GM12878 (cell line): ENCODE data around the gene CLIC6. TPM values are rescaled to one million over a fixed set of nuclear protein-coding genes. Genes with fewer than 3 reads are reported as not detected.

Experiments
- ATAC-seq: fragments of 200-7000 bp; cut with Tn5 transposase; 3 replicates; pipeline ENCODE4 v1.9.1; 2020; ENCODE audit warnings: mild to moderate bottlenecking, moderate library complexity
- BruUV-seq: library from RNA; stranded (reverse); fragments of 400-500 nt; replicated peaks from 2 replicates; lab custom pipeline; 2021; lab: Mats Ljungman, UMichigan
- CTCF ChIA-PET: fragments of 300-600 bp; sonication (Branson Sonifier 250); formaldehyde crosslinking; extraction: SDS; loops from one replicate; lab custom pipeline; 2021; ENCODE audit warnings: inconsistent platforms; lab: Yijun Ruan, JAX
- POLR2A ChIA-PET: fragments of 350-600 bp; formaldehyde crosslinking; extraction: SDS; loops from one replicate; lab custom pipeline; 2021; ENCODE audit warnings: inconsistent platforms; lab: Charles Lee
- RAD21 ChIA-PET: fragments of 300-600 bp; sonication (Branson Sonifier 250); formaldehyde crosslinking; loops from one replicate; lab custom pipeline; 2023; ENCODE audit warnings: antibody characterized with exemption; ENCODE audit not compliant: unreplicated experiment; lab: Charles Lee
- SMC1A ChIA-PET: fragments of 300-600 bp; sonication (Branson Sonifier 250); formaldehyde crosslinking; loops from one replicate; lab custom pipeline; 2023; ENCODE audit not compliant: unreplicated experiment, uncharacterized antibody; lab: Charles Lee
- DNase-seq: peaks from one replicate; pipeline ENCODE4 v3.0.0-alpha.2; 2011; ENCODE audit warnings: low read depth, low spot score
- FAIRE-seq: peaks from 3 replicates; lab custom pipeline; 2011; peaks lifted over from hg19 to GRCh38; lab: Jason Lieb, UNC
- H2AFZ ChIP-seq: 2 replicates; pipeline ENCODE4 v1.6.0; 2011; ENCODE audit warnings: low read depth, low read length, control low read depth; ENCODE audit not compliant: control insufficient read depth
- H3K27ac ChIP-seq: 2 replicates; pipeline ENCODE4 v1.5.1; 2011; ENCODE audit warnings: control low read depth; ENCODE audit not compliant: control insufficient read depth, insufficient read depth
- H3K27me3 ChIP-seq, 2 experiments: replicated peaks in 1 of 2; 2 replicates each; pipeline versions ENCODE4 v1.6.0 to v1.6.1; 2011; ENCODE audit warnings: low read length in 1 of 2; ENCODE audit not compliant: control insufficient read depth in 2 of 2, insufficient read depth in 2 of 2
- H3K36me3 ChIP-seq, 2 experiments: 2 replicates each; pipeline ENCODE4 v1.5.1; 2011; ENCODE audit warnings: low read length in 1 of 2; ENCODE audit not compliant: control insufficient read depth in 2 of 2, insufficient read depth in 2 of 2
- H3K4me1 ChIP-seq: 2 replicates; pipeline ENCODE4 v1.6.1; 2011; ENCODE audit warnings: mild to moderate bottlenecking, low read length, moderate library complexity, mixed read lengths; ENCODE audit not compliant: control insufficient read depth, insufficient read depth
- H3K4me2 ChIP-seq: 2 replicates; pipeline ENCODE4 v1.6.0; 2011; ENCODE audit warnings: control low read depth; ENCODE audit not compliant: control insufficient read depth, insufficient read depth
- H3K4me3 ChIP-seq: fragments of 200-600 bp; sonication (generic); 2 replicates; pipeline ENCODE4 v1.5.1; 2016
- H3K79me2 ChIP-seq: 2 replicates; pipeline ENCODE4 v1.6.0; 2011; ENCODE audit warnings: low read length; ENCODE audit not compliant: control insufficient read depth, insufficient read depth
- H3K9ac ChIP-seq: 2 replicates; pipeline ENCODE4 v1.8.0; 2011; ENCODE audit warnings: low read length, control low read depth, mixed read lengths; ENCODE audit not compliant: control insufficient read depth, insufficient read depth
- H3K9me3 ChIP-seq: replicated peaks from 3 replicates; pipeline ENCODE4 v1.5.1; 2011; ENCODE audit warnings: mild to moderate bottlenecking, low read length; ENCODE audit not compliant: control insufficient read depth, insufficient read depth
- H4K20me1 ChIP-seq: 2 replicates; pipeline ENCODE4 v1.6.0; 2011; ENCODE audit not compliant: control insufficient read depth, insufficient read depth
- CBX5 ChIP-seq: sonication (generic); IDR thresholded peaks from 2 replicates; pipeline ENCODE4 v1.6.1; 2016; ENCODE audit warnings: low read depth, moderate library complexity, mild to moderate bottlenecking, inconsistent platforms
- EGR1 ChIP-seq, 2 experiments: IDR thresholded peaks; 1 replicate in 1 of 2; 2 replicates in 1 of 2; pipeline ENCODE4 v1.6.1; 2011 to 2012; ENCODE audit warnings: low read depth in 2 of 2, low read length in 2 of 2, borderline replicate concordance in 1 of 2, mild to moderate bottlenecking in 1 of 2, moderate library complexity in 1 of 2
- ETV6 ChIP-seq, 2 experiments: fragments of 450-650 bp in 1 of 2; IDR thresholded peaks in 1 of 2; conservative IDR thresholded peaks in 1 of 2; 2 replicates each; pipeline ENCODE4 v1.6.1; 2014; ENCODE audit warnings: antibody characterized with exemption in 1 of 2, borderline replicate concordance in 1 of 2, low read depth in 1 of 2, mild to moderate bottlenecking in 1 of 2, moderate library complexity in 1 of 2
- EZH2 ChIP-seq: IDR thresholded peaks from 2 replicates; pipeline ENCODE4 v1.6.1; 2012; ENCODE audit warnings: low read depth, mild to moderate bottlenecking, control low read depth, inconsistent platforms, low read length, borderline replicate concordance; ENCODE audit not compliant: control insufficient read depth
- GABPA ChIP-seq: IDR thresholded peaks from 2 replicates; pipeline ENCODE4 v1.6.1; 2014; ENCODE audit warnings: antibody characterized with exemption, low read depth, mild to moderate bottlenecking, inconsistent platforms
- NBN ChIP-seq: fragments of 450-650 bp; IDR thresholded peaks from 2 replicates; pipeline ENCODE4 v1.6.1; 2016
- POLR2AphosphoS2 ChIP-seq: IDR thresholded peaks from 2 replicates; pipeline ENCODE4 v1.6.1; 2011; ENCODE audit warnings: low read depth, mild to moderate bottlenecking, low read length, improper control_type of control experiment, moderate library complexity
- POLR2AphosphoS5 ChIP-seq: IDR thresholded peaks from 2 replicates; pipeline ENCODE4 v1.6.1; 2011; ENCODE audit warnings: mild to moderate bottlenecking, low read length, inconsistent platforms
- PRDM15 ChIP-seq: fragments of 450-650 bp; formaldehyde crosslinking; IDR thresholded peaks from 2 replicates; pipeline ENCODE4 v1.4.0; 2020; ENCODE audit warnings: mild to moderate bottlenecking, moderate library complexity
- RCOR1 ChIP-seq: conservative IDR thresholded peaks from 2 replicates; pipeline ENCODE4 v1.6.1; 2012; ENCODE audit warnings: low read depth, low read length, improper control_type of control experiment
- SMARCA5 ChIP-seq: fragments of 450-650 bp; IDR thresholded peaks from 2 replicates; pipeline ENCODE4 v1.6.1; 2017; ENCODE audit warnings: mild to moderate bottlenecking
- TAF1 ChIP-seq: IDR thresholded peaks from 2 replicates; pipeline ENCODE4 v1.6.1; 2011; ENCODE audit warnings: mild to moderate bottlenecking, low read depth, low read length, borderline replicate concordance
- TBL1XR1 ChIP-seq: IDR thresholded peaks from 2 replicates; pipeline ENCODE4 v1.6.1; 2012; ENCODE audit warnings: low read depth, low read length, improper control_type of control experiment
- USF2 ChIP-seq: IDR thresholded peaks from 2 replicates; pipeline ENCODE4 v1.6.1; 2011; ENCODE audit warnings: low read depth, low read length, improper control_type of control experiment, borderline replicate concordance
- ZNF217 ChIP-seq: fragments of 450-650 bp; IDR thresholded peaks from 2 replicates; pipeline ENCODE4 v1.6.1; 2017; ENCODE audit warnings: antibody characterized with exemption, mild to moderate bottlenecking
- ZNF24 ChIP-seq: fragments of 450-650 bp; IDR thresholded peaks from 2 replicates; pipeline ENCODE4 v1.6.1; 2017; ENCODE audit warnings: antibody characterized with exemption, mild to moderate bottlenecking
- ZNF384 ChIP-seq: IDR thresholded peaks from 2 replicates; pipeline ENCODE4 v1.6.1; 2012; ENCODE audit warnings: low read depth, mild to moderate bottlenecking, low read length, improper control_type of control experiment, borderline replicate concordance
- WGBS: methylation state at CpG from one replicate; pipeline ENCODE4 v1.1.6; 2016; ENCODE audit warnings: low lambda C conversion rate; ENCODE audit not compliant: insufficient replicate concordance, insufficient coverage; ENCODE audit errors: missing lambda C conversion rate; 5-methylcytosine and 5-hydroxymethylcytosine counted together
- in situ Hi-C: fragments of 300-500 bp; cut with MboI; formaldehyde crosslinking; loops from 9 replicates; pipeline ENCODE4 v1.14.3; 2018; ENCODE audit warnings: mixed read lengths
- intact Hi-C: fragments of 100-400 bp; cut with micrococcal nuclease; formaldehyde crosslinking; loops from one replicate; pipeline ENCODE4 v1.14.2; 2022; ENCODE audit not compliant: unreplicated experiment
- polyA plus RNA-seq, 11 experiments: library from polyadenylated mRNA; depleted of rRNA in 4 of 11; unstranded in 6 of 11; stranded (reverse) in 5 of 11; fragments of >200 nt; fragmentation: Nextera tagmentation in 4 of 11; fragmentation: Illumina TruSeq in 1 of 11; extraction: Ambion mirVana in 4 of 11; extraction: Trizol in 1 of 11; gene quantifications; 1 replicate in 1 of 11; 2 replicates in 10 of 11; pipeline versions ENCODE4 v1.2.1 to v1.2.3, GENCODE V29; 2011 to 2016; ENCODE audit warnings: inconsistent platforms in 2 of 11, missing spikeins in 2 of 11, low read depth in 1 of 11
- total RNA-seq, 4 experiments: library from RNA; depleted of rRNA in 3 of 4; stranded (reverse); fragments of >200 nt in 3 of 4; fragmentation: Illumina TruSeq in 1 of 4; extraction: Trizol in 1 of 4; gene quantifications; 2 replicates each; pipeline versions ENCODE4 v1.2.1 to v1.2.3, GENCODE V29; 2013 to 2021
- TF ChIP-seq, protein P1 (sequence below): fragments of 450-650 bp; conservative IDR thresholded peaks from 2 replicates; pipeline ENCODE4 v1.6.1; 2017; ENCODE audit warnings: mild to moderate bottlenecking, moderate library complexity
- TF ChIP-seq, protein P2 (sequence below): IDR thresholded peaks from 2 replicates; pipeline ENCODE4 v1.6.1; 2012; ENCODE audit warnings: low read depth, low read length, improper control_type of control experiment

The CLIC6 gene
- total and polyA plus RNA-seq, 10 of the 15 experiments (the other 5 are each of a cell fraction or from before 2014, with no cell fraction given): 5.7 to 34.1 (median 11.2) TPM

GRCh38 chr21:34647555-34647954 lies 21.2 kb upstream of the CLIC6 start:
- no peaks in the 10 kb centered on the region for H4K20me1 ChIP-seq
- in situ Hi-C loops: no loop called here

More at GRCh38 chr21:34647555-34647954, 21.2 kb upstream of the CLIC6 start:
- Histone ChIP-seq H3K9ac (no peak overlapping the region), H3K4me2 (no peak overlapping the region), H2AFZ (no peak overlapping the region), H3K4me1 (peaks cover 12% of the 10 kb centered on the region), H3K27me3 (no peaks in the 10 kb centered on the region), H3K27ac (no peak overlapping the region), H3K79me2 (no peaks in the 10 kb centered on the region), H3K36me3 (no peaks in the 10 kb centered on the region), H3K4me3 (no peak overlapping the region), H3K9me3 (no peaks in the 10 kb centered on the region; the same call in 1 of the 3 replicates)
- ChIA-PET SMC1A (interaction anchor here (0.7 to 1.5 kb wide), 3 partner anchors 24 to 39 kb away, joined by 3 read pairs; no protein-coding TSS in a partner anchor), CTCF (interaction anchor here (0.6 to 2.8 kb wide), 4 partner anchors 8 to 1193 kb away, joined by 3 to 11 read pairs (median 4); no protein-coding TSS in a partner anchor), POLR2A (no interaction called here), RAD21 (no interaction called here)
- BruUV-seq: no TSS peak
- no peak for FAIRE-seq
- DNase-seq: no peak
- TF ChIP-seq SMARCA5 (no peak), PRDM15 (CRISPR knock-in tag) (no peak), EZH2 (no peak), ZNF217 (no peak), TBL1XR1 (no peak), TAF1 (no peak), POLR2AphosphoS5 (no peak), RCOR1 (no peak), ZNF24 (no peak), CBX5 (no peak), EGR1 (IDR thresholded peaks at IDR 0.05; ENCODE audit: borderline replicate concordance in 1 of 2, low read depth in 2 of 2, low read length in 2 of 2) (no peak), USF2 (no peak), POLR2AphosphoS2 (no peak), NBN (no peak), GABPA (no peak), ZNF384 (no peak), ETV6 (conservative IDR thresholded peaks at IDR 0.05 in 1 of 2, IDR thresholded peaks at IDR 0.05 in 1 of 2; ENCODE audit: borderline replicate concordance in 1 of 2, low read depth in 1 of 2) (no peak)
- TF ChIP-seq, protein P1, sequence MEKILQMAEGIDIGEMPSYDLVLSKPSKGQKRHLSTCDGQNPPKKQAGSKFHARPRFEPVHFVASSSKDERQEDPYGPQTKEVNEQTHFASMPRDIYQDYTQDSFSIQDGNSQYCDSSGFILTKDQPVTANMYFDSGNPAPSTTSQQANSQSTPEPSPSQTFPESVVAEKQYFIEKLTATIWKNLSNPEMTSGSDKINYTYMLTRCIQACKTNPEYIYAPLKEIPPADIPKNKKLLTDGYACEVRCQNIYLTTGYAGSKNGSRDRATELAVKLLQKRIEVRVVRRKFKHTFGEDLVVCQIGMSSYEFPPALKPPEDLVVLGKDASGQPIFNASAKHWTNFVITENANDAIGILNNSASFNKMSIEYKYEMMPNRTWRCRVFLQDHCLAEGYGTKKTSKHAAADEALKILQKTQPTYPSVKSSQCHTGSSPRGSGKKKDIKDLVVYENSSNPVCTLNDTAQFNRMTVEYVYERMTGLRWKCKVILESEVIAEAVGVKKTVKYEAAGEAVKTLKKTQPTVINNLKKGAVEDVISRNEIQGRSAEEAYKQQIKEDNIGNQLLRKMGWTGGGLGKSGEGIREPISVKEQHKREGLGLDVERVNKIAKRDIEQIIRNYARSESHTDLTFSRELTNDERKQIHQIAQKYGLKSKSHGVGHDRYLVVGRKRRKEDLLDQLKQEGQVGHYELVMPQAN: no peak
- TF ChIP-seq, protein P2, sequence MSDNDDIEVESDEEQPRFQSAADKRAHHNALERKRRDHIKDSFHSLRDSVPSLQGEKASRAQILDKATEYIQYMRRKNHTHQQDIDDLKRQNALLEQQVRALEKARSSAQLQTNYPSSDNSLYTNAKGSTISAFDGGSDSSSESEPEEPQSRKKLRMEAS: no peak
- no peak for ATAC-seq
- 82% methylated on average over 6 of the region's 6 CpGs for WGBS
- intact Hi-C loops: no loop called here
